CD4-positive, alpha-beta T cell treated with Interleukin-6 for 4 hours (primary cell): ENCODE results near the gene BPHL.
"Not testable (repeated sequence)": the region's sequence is repeated elsewhere in the genome, so short reads cannot be mapped to it uniquely, and the experiment has no call there.

ENCODE experiments used
- DNase-seq: peaks from one replicate; pipeline ENCODE4 v3.0.0-alpha.2; 2020; ENCODE audit warnings: mixed read lengths

BPHL gene

GRCh38 chr6:3186974-3187382, 68.5 kb downstream of the BPHL start:
- no peak for DNase-seq

DNA sequence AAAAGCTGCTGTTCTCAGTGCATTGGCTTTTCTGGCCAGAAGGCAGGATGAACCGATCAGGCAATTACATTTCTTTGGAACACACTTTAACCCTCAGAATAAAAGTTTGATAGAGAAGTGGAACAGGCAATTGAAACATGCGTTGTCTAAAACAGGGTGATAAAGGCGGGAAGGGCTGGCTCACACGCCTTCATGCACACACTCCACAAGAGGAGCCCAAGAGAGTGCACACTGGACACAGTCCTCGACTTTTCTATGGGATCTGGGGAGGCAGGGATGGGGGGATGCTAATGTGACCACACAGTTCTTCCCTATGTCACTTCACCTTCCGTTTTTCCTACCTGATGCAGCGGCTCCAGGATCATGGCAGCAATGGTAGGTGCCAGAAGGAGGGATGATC, 69.8 kb downstream of the BPHL start:
- no peak for DNase-seq

GRCh38 chr6:3189192-3189591, 70.7 kb downstream of the BPHL start:
- DNase-seq, result not testable (repeated sequence)

DNA sequence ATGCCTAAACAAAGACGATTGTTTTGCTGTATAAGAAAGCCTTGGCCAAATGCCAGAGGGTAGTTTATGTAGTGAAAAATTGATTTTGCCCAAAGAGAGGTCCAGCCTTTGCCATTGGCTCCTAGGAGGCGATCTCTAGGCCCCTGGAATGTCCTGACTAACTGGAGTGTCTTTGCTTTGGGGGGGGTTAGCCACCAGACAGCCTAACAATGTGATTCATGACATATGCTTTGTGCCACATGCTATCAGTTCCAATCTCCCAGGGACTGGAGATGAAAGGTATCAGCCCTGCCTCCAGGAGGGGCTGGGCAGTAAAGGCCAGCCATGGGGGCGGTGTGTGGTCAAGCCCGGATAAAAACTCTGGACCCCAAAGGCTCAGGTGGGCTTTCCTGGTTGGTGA, 71.5 kb downstream of the BPHL start:
- no peak for DNase-seq

GRCh38 chr6:3190779-3191178, 72.3 kb downstream of the BPHL start:
- no peak for DNase-seq

GRCh38 chr6:3193102-3193849, 74.8 kb downstream of the BPHL start:
- no peak for DNase-seq

DNA sequence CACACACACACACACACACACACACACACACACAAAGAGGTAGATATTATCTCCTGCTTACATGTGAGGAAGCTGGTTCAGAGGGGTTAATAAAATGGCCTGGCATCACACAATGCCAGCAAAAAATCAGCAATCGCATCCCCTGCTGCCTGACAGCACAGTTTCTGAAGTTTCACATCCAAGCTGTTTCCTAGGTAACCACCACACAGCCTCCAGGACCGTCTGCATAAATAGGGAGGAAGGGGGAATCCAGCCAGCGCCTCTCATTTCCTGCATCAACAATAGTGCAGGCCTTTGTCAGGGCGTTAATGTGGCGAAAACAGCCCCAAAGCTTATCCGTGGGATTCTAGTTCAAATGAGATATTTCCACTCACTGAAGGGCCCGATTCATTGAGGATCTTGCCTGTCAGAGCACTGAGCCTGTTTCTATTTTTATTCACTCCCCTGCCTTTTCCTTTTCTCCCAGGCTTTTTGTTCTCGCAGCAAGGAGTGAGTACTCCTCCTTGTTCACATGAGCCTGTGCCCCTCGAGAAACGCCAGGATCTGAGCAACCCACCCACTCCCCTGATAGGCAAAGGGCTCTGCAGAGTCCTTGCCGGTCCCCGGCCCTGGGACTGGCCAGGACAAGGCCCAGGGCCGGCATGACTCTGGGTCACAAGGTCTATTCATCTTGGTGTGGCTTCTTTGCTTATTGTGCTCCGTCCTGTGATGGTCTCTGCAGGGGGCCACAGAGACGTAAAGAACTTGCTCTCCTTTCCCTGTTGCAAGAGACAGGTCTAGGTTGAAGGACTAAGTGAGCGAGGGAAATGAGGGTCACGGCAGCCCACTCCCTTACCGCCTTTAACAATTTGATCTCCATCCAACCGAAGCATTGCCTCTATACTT, 76.3 kb downstream of the BPHL start:
- no peak for DNase-seq

GRCh38 chr6:3195420-3195694, 76.8 kb downstream of the BPHL start:
- no peak for DNase-seq

DNA sequence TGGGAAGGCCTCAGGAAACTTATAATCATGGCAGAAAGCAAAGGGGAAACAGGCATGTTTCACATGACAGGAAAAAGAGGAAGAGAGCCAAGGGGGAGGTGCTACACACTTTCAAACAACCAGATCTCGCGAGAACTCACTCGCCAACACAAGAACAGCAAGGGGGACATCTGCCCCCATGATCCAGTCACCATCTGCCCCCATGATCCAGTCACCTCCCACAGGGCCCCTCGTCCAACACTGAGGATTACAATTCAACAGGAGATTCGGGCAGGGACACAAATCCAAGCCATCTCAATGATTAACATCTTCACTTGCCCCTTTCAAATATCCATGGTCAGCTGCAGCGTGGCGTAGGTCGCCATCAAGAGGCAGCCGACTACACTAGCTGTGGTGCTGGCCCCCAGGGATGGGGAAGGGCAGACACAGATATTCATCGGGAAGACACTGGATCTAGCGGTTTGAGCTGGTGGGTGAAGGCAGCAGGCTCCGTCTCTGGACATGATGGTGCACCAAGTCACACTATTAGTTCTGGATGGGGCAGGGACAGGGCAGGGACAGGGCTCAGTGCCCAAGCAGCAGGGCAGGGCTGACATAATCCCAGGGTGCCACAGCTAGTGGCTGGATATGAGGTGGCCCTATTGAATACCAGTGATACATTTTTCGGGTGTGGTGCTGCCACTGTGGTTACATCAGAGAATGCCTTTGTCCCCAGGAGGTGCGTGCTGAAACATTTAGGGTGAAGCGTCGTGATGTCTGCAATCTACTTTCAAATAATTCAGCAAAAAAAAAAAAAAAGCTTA, 77.4 kb downstream of the BPHL start:
- DNase-seq, result peak; percentile 15

- DNase-seq, result no peak
These were observed 78.3 kb downstream of the BPHL start for GRCh38 chr6:3196770-3197169.

DNA sequence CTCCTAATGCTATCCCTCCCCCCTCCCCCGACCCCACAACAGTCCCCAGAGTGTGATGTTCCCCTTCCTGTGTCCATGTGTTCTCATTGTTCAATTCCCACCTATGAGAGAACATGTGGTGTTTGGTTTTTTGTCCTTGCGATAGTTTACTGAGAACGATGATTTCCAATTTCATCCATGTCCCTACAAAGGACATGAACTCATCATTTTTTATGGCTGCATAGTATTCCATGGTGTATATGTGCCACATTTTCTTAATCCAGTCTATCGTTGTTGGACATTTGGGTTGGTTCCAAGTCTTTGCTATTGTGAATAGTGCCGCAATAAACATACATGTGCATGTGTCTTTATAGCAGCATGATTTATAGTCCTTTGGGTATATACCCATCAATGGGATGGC, 79.2 kb downstream of the BPHL start:
- DNase-seq, result not testable (repeated sequence)

DNA sequence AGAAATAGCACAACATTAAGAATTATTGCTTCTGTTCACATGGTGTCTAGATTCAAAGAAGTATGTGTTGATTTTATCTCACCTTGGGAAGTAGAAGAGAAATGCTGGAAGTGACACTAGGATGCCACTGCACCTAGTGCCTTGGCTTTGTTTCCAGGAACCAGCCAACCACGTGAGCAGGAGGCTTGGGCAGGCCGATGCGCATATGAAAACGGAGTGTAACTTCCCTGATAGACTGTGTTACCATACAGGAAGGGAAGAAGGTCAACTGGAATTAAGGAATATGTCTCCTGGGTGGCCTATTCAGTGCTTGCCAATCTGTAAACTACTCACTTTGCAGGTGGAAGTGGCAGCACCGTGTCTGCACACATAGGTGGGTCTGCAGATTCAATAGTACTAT, 80.9 kb downstream of the BPHL start:
- no peak for DNase-seq

DNA sequence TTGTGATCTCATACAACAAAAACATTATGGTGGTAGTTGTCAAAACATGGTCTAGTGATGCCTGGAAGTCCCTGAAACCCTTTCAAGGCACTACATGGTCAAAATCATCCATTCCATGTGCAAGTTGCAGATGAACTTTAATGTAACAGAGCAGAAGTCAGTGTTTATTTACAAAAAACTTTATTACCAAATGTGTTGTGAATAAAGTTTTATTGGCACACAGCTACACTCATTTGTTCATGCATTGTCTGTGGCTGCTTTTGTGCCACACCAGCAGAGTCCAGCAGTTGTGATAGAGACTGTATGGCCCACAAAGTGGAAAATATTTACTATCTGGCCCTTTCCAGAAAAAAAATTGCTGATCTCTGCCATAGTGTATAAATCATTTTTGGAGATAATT, 82.2 kb downstream of the BPHL start:
- no peak for DNase-seq

DNA sequence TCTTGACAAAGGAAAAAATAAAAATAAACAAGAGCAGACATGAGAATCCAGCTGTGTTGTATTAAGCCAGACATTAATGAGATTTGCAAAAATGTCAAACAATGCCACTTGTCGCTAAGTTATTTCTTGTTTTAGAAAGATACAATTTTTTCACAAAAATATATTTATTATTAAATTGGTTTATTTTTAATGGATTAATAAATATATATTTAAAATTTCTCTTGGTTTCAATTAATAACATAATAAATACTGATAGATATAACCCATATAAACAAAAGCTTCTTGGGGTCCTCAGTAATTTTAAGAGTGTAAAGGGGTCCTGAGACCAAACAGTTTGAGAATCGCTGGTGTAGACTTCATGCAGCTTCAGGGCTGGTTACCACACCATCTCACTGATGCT, 82.9 kb downstream of the BPHL start:
- no peak for DNase-seq
